Fibroblast of skin of left biceps (primary cell): ENCODE data around the gene FABP6.

Experiments
- DNase-seq, 2 experiments: peaks; one replicate each; pipeline ENCODE4 v3.0.0-alpha.2; 2013; ENCODE audit warnings: low read depth in 2 of 2

Gene FABP6

GRCh38 chr5:160262151-160263074, 33.1 kb downstream of the FABP6 start:
- DNase-seq, result no peak

GRCh38 chr5:160263326-160263855, 34.1 kb downstream of the FABP6 start:
- DNase-seq, result no peak

DNA sequence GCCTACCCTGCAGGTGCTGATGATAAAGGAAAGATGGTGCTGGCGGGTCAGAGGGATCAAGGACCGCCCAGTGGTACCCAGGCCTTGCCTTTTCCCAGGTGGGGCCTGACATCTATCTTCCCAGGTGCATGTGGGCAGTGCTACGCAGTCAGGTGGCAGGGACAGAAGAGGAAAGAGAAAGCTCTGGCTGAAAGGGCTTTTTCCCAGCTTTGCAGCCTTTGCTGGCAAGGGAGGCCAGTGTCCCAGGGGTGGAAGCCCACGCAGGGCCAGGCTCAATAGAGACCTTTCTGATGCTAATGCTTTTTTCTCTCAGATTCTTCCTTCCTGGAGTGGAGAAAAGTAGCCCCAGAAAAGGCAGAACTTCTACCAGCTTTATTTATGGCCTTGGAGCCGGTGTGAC, 36.7 kb downstream of the FABP6 start:
- DNase-seq, result no peak

GRCh38 chr5:160266752-160267345, 37.5 kb downstream of the FABP6 start:
- DNase-seq, result no peak

DNA sequence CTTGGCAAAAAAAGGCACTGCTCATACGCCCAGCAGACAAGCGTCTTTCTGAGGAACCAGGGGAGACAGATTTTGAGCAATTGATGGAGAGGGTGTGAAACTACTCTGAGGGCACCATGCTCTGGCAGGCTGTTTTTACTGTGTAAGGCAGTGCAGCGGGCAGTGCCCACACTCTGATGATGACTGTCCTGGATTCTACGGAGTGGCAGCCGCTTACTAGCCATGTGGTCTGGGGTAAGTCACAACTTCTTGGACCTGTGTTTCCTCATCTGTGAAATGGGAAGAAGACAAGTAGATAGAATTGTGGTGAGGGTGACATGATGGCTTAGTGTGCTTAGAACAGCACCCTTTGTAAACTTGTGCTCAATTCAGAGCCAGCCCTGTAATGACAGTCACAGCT, 38.8 kb downstream of the FABP6 start:
- DNase-seq, result no peak

GRCh38 chr5:160269017-160269416, 39.7 kb downstream of the FABP6 start:
- no peak for DNase-seq

GRCh38 chr5:160270704-160271103, 41.4 kb downstream of the FABP6 start:
- no peak for DNase-seq

- DNase-seq, result no peak
Observed at GRCh38 chr5:160271396-160271795, 42.1 kb downstream of the FABP6 start.

DNA sequence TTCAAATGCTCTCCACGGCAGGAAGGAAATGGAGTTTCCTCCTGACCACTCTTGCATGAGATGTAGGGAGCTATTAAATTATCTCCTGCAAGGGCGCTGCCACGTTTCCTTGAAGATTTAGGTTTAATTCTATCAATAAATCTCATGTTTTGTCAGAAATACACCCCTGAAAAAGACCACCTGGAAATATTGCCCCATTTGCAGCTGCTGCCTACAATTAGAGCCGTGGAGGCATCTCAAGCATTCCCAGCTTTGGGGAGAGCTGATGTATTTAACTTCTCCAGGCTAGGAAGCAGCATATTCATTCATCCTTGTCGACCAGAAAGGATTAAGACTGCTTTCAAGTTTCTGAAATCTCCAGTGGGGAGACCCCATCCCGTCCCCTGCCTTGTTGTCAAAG, 42.5 kb downstream of the FABP6 start:
- no peak for DNase-seq

DNA sequence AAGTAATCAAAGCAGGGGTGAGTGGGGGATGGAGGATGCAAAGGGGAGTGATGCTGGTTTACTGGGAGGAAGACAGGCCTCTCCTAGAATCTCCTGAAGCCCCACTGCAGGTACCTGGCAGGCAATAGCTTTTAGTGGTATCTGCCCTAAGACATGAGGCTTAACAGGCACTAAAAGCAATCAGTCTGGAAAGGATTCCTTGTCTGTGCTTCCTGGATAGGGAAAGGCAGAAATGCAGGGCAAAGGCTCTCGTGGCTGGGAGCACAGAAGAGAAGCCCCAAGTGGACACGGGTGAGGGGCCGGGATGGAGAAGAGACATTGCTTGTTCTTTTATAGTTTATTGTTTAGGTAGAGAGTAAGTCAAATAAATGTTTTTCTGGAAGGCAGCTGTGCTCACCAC, 43.0 kb downstream of the FABP6 start:
- no peak for DNase-seq

GRCh38 chr5:160272889-160273288, 43.6 kb downstream of the FABP6 start:
- no peak for DNase-seq

DNA sequence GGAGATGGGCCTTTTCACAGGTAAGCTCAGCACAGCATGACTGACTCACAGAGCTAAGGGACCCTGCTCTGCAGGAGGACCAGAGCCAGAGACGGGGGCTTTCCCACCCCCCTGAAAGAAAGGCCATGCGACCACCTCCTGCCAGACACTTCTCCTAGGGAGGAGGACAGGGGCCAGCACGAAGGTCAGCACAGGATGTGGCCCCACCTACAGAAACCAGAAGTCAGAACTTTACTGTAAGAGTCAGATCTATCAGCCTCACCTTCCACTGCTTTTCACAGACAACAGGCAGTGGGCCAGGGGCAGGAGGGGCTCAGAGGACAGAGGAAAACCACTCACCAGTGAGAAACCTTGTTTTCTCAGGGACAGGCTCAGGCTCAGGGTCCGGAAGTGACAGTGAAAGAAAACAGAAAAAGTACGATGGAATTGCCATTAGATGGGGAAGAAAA, 45.2 kb downstream of the FABP6 start:
- DNase-seq, result no peak

DNA sequence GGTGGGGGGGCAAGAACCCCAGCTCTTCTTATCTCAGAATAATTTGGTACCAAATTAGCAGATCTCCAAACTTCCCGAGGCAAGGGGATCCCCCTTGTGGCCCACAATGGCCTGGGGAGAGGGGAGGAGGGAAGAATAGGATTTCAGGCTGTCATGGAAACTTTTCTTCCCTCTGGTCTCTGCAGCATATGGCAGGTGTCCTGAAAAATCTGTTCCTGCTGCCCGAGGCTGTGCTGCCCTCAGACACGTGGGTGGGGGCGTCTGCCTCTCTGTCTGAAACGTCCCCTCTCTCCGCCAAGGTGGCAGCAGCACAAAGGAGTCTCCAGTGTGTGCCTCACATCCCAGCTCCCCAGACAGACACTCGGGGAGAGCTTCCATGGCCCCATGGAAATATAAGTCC, 49.0 kb downstream of the FABP6 start:
- no peak for DNase-seq

GRCh38 chr5:160280384-160281095, 51.2 kb downstream of the FABP6 start:
- no peak for DNase-seq

GRCh38 chr5:160281275-160281674, 52.0 kb downstream of the FABP6 start:
- no peak for DNase-seq

DNA sequence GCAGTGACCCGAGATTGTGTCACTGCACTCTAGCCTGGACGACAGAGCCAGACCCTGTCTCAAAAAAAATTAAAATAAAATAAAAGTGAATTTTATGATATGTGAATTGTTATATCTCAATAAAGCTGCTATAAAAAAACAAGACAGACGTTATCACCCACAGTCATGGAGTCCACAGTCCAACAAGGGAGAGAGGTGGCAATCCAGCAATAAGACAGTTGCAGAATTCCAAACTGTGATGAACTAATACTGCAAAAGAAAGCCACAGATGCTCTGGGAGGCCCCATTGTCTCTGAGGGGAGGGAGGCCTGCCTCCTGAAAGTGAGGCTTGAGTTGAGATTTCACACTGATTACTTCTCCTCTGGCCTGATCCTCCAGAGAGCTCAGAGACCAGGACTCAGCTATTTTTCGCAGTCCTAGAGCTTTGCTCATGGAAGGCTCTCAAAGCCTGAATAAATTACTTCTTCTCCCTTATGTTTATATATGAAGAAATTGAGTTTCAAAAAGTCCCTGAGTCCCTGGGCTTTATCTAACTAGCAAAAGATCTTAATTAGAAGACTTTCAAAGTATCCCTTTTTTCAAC, 55.1 kb downstream of the FABP6 start:
- DNase-seq, result no peak

DNA sequence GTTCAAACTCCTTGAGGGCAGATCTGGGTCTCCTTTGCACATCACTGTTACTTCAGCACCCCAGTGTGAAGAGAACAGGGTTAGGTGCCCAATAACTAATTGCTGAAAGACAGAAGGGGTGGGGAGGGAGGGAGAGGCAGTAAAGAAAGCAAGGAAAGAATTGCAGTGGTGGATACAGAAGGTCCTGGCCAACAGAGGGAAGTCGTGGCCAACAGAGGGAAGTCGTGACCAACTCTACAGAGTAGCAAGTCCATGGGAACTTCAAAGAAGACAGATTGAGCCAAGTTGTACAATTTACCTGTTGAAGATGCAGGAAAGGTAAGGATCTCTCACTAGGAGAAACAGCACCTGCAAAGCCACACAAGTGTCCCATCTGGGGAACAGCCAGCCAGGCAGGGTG, 56.0 kb downstream of the FABP6 start:
- no peak for DNase-seq

DNA sequence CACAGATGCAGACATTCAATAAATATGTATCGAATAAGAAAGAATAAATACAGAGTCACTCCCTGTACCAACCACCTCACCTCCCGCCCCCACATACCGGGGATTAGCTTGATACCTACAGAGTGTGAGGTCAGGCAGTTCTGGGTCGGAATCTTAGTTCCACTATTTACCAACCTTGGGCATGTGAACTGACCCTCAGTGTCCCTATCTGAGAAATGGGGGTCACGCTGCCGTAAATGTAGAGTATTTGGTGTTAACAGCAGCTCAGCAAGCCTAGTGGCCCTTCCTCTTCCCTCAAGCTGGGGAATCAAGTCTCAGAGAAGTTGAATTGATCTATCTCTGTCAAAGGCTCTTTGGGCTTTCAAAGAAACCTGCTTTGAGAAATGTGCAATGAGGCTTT, 57.6 kb downstream of the FABP6 start:
- no peak for DNase-seq

- no peak for DNase-seq
Observed at GRCh38 chr5:160287378-160288051, 58.2 kb downstream of the FABP6 start.
